Mucosa of gallbladder (tissue), 1 donor: ENCODE results near the gene RHBG. TPM values are rescaled to one million over a fixed set of nuclear protein-coding genes. Genes with fewer than 3 reads are reported as not detected.
"Not testable (repeated sequence)": the region's sequence is repeated elsewhere in the genome, so short reads cannot be mapped to it uniquely, and the experiment has no call there.

Experiments
- DNase-seq: peaks from one replicate; pipeline ENCODE4 v3.0.0-alpha.2; 2020; ENCODE audit warnings: low spot score
- total RNA-seq: library from RNA; stranded (reverse); gene quantifications from one replicate; pipeline ENCODE4 v1.2.1, GENCODE V29; 2021
- donor health status: DM: no; HTN: no; CAD: no.

The RHBG gene, protein sequence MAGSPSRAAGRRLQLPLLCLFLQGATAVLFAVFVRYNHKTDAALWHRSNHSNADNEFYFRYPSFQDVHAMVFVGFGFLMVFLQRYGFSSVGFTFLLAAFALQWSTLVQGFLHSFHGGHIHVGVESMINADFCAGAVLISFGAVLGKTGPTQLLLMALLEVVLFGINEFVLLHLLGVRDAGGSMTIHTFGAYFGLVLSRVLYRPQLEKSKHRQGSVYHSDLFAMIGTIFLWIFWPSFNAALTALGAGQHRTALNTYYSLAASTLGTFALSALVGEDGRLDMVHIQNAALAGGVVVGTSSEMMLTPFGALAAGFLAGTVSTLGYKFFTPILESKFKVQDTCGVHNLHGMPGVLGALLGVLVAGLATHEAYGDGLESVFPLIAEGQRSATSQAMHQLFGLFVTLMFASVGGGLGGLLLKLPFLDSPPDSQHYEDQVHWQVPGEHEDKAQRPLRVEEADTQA
- total RNA-seq = 0.29 TPM

DNA sequence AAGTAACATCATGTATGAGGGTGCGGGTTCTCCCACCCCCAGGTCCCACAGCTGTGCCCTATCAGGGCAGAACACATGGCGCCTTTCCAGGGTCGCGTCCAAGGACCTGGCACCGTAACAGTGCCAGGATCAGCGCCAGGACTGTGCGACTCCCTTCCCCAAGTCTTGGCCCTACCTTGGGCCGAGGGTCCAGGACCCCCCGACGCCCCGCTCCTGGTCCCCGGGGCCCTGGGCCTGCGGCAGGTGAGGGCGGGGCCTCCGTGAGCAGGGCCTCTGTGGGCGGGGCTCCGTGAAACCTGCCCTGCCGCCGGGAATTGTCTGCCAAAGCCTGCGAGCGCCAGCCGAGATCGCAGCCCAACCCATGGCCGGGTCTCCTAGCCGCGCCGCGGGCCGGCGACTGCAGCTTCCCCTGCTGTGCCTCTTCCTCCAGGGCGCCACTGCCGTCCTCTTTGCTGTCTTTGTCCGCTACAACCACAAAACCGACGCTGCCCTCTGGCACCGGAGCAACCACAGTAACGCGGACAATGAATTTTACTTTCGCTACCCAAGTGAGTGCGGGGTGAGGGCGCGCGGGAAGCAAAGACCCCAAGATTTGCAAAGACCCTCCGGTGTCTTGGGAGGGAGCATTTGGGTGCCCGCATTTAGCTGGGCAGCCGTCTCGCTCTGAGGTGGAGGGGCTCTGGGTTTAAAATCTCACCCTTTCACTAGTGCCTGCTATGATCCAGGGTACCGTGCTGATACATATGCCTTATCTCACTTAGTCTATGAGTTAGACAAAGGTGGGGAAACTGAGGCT, at the start of gene RHBG:
TSS of gene RHBG (plus strand) at position 323 of the 796 bp plus-strand sequence. CDS start at position 362, 39 bp downstream.
- DNase-seq = peak; percentile 43

DNA sequence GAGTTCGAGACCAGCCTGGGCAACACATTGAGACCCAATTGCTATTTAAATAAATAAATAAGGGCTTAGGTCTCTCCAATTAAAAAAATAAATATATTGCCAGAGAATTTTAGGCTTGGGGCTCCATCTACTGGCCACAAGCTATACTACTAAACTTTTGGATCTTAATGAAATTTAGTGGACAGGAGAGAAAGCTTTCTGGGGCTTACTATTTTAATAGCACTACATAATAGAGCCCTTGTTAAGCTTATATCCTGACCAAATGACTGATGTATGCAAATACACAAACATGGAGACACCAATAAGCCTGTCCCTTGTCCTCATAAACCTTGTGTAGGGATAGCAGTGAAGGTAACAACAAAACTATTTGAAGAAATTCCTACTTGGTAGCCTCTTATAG, 49.3 kb upstream of the RHBG start:
- no peak for DNase-seq

DNA sequence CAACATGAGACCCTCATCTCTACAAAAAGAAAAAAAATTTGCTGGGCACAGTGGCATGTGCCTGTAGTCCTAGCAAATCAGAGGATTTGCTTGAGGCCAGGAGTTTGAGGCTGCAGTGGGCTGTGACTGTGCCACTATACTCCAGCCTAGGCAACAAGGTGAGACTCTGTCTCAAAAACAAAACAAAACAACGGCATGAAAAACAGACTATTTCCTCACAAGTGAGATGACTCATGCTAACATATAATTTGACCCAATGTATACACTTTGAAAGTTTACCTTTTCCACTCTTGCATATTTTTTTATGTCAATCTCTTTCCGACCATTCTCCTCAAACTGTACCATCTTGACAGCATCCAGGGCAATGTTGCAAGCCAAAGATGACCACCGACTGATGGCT, 48.5 kb upstream of the RHBG start:
- no peak for DNase-seq

DNA sequence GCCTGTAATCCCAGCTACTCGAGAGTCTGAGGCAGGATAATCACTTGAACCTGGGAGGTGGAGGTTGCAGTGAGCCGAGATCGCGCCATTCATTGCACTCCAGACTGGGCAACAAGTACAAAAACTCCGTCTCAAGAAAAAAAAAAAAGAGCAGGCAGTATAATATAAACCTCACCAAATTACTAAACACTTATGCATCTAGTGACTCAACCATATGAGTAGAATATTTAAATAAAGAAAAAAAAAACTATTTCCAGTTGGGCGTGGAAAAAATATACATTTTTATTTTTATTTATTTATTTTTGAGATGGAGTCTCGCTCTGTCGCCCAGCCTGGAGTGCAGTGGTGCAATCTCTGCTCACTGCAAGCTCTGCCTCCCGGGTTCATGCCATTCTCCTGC, 45.8 kb upstream of the RHBG start:
- not testable (repeated sequence) for DNase-seq

DNA sequence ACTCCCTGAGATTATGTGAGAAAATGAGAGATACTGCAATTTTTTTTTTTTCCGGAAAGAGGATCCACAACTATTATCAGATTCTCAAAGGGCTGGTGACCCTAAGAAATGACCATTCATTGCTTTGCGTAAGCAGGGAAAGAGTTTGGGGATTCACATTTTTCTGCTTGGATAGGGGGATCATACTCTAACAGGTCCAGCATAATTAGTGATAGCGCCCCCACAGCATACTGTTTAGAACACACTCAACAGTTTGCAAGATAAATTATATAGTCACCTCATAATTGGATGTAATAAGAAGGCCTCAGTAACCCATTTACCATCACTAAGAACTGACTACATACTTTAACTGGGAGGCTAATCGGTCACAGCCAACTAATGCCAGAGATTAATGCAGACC, 32.8 kb upstream of the RHBG start:
- no peak for DNase-seq

DNA sequence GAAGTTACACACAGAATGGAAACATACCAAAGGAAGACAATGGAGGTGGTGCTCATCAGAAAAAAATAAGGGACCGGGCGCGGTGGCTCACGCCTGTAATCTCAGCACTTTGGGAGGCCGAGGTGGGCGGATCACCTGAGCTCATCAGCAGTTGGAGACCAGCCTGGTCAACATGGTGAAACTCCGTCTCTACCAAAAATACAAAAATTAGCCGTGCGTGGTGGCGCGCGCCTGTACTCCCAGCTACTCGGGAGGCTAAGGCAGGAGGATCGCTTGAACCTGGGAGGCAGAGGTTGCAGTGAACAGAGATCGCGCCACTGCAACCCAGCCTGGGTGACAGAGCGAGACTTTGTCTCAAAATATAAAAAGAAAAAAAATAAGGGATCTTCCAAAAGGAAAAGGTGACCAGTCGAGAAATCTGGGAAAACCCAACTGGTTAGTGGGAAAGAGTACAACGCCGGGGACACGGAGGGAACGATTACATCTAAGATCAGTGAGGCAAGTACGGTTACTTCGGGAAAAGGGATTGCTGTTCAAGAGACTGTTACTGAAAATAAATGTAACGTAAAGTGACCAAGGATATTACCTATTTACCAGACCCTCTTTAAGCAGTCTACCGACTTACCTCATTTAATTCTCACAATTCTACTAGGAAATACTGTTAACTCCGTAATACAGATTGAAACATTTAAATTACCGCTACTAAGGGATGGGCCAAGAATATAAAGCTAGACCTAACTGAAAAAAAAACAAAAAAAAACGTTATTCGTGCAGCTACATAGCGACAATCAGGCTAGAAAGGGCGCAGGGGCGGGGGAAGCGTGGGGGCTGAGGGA, 31.7 kb upstream of the RHBG start:
- no peak for DNase-seq

DNA sequence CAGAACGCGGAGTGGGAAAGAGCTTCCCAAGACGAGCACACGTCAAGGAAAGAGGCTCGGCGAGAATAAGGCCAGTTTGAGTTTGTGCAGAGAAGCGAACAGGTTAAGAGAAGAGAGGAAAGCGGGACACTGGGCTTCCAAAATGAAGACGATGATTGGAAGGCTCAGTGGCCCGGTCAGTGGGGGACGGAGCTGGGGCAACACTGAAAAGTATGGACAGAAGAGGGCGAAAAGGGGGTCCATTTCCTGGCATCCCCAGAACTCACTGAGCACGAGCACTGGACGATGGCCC, 31.2 kb upstream of the RHBG start:
- DNase-seq = no peak

DNA sequence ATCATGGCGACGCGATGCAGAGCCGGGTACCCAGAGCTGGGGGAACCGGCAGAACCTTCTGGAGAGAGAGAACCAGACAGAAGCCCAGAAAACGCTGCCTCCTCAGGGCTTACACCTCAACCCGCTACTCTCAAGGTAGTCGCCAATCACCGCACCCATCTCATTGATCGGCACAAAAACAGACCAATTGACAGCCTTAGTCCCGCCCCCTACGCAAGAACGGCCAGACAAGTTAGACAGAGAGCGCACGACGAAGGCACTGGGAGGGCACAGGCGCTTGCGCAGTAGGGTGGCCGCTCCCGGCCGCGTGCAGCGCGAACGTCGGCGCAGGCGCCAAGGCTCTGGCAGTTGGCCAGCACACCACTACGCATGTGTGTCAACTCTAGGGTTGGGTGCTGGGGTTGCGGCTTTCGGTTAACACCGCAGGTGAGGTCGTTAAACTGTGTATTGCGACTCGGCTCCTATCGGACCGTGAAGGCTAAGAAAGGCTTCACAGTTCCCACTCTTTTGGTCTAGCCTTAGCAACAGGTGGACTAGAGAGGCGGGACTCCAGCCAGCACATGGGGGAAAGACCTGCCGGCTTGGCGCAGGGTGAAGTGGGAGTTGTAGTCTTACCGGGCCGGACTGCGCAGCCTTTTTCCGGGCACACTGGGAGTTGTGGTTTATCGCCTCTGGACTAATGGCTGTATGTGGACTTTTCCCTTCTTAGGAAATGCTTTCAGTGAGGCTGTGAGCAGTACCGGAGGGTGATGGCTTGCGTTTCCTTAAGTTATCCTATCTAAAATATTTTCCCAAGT, 30.6 kb upstream of the RHBG start, which contains the start of the genes CCT3 and TSACC:
TSS of gene CCT3 (minus strand) at position 113 of the 797 bp plus-strand sequence. CDS start at position 5, 108 bp downstream.
TSS of gene TSACC (plus strand) at position 347 of the 797 bp plus-strand sequence. CDS start 1,232 bp downstream, outside the sequence.
- DNase-seq = peak; percentile 100

DNA sequence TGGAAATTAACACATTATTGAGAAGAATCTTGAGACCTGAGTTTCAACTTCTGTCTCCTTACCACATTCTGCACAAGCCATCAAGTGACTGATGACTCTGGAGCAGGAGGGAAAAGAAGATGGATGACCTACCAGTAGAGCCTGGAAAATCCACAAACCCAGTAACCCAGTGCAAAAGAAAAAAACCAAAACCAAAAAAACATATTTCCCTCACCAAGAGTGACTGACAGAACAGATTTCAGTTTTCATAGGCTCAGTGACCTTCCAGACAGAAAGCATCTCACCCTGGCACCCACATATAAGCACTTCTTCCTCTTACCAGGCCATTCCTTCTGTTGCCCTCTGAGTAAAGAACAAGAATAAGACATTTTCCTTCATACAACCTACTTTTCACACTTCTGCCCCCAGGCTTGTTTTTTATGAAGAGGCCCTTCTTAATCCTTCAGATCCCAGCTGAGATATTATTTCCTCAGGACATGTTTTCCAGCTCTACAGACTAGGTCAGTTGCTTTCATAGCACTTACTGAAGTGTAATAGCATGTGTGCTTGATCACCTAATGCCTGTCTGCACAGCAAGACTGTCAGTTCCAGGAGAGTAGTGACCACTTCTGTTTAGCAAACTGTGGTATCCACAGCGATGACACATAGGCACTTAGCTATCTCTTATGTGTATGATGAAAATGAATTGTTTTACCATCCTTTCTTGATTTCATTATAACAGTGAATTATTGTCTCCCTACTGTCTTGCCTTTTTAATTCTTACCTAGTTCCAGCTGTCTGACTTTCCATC, 26.6 kb upstream of the RHBG start:
- no peak for DNase-seq

DNA sequence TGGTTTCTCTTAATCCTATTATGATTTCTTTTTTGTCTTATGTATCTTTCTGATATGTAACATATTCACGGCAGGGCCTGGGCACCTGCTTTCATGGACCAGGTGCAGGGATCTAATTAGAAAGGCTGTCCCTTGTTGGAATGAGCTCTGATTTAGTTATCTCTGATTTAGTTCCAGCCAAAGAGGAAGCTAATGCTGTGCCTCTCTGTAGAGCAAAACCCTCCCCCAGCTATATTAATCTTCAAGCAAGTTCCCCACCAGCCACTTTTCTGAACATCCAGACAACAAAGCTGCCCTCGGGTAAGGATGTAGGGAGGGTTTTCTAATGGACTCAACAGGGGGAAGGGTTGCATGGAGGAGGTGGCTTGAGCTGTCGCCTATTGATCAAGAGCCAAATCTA, 24.6 kb upstream of the RHBG start:
- no peak for DNase-seq

DNA sequence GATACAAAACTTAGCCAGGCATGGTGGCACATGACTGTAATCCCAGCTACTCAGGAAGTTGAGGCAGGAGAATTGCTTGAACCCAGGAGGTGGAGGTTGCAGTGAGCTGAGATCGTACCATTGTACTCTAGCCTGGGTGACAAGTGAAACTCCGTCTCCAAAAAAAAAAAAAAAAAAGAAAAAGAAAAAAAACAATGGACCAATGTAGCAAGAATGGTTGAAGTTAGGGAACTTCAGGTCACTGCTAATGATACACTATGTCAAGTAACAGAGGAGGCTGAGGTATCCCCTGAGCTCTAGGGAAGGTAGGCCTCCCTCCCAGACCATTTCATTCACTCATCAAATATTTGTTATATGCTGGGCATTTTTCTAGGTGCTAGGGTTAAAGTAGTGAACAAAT, 23.0 kb upstream of the RHBG start:
- DNase-seq = not testable (repeated sequence)

DNA sequence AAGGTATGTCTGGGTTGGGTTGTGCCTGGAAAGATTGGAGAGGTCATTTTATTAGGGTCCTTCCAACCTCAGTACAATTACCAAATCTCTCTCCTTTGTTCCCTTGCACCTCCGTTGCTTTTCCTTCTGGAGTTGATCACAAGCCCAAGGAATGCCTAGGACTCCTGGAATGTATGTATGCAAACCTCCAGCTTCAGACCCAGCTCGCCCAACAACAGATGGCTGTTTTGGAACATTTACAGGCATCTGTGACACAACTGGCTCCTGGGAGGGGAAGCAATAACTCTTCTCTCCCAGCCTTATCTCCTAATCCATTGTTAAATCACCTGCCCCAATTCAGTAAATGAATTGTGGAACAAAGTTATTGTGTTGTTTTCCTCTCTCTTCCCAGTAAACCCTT, 22.4 kb upstream of the RHBG start:
- DNase-seq = no peak

DNA sequence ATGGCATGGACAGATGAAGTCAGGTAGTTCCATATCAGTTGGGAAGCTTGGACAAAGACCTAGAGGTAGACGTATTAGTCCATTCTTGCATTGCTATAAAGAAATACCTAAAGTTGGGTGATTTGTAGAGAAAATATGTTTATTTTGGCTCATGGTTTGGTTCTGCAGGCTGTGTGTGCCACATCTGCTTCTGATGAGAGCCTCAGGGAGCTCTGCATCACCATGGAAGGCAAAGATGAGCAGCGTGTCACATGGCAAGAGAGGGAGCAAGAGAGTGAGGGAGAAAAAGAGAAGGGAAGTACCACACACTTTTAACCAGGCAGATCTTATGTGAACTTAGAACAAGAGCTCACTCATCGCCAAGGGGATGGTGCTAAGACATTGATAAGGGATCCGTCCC, 21.7 kb upstream of the RHBG start:
- no peak for DNase-seq

DNA sequence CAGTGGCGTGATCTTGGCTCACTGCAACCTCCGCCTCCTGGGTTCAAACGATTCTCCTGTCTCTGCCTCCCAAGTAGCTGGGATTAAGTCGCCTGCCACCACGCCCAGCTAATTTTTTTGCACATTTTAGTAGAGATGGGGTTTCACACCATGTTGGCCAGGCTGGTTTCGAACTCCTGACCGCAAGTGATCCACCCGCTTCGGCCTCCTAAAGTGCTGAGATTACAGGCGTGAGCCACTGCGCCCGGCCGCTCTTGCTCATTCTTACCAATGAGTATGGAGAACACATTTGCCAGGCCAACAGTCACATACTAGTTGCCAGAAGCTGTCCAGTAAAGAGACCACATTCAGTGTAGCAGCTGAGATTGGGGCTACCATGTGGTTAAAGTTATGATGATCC, 16.5 kb upstream of the RHBG start:
- not testable (repeated sequence) for DNase-seq

DNA sequence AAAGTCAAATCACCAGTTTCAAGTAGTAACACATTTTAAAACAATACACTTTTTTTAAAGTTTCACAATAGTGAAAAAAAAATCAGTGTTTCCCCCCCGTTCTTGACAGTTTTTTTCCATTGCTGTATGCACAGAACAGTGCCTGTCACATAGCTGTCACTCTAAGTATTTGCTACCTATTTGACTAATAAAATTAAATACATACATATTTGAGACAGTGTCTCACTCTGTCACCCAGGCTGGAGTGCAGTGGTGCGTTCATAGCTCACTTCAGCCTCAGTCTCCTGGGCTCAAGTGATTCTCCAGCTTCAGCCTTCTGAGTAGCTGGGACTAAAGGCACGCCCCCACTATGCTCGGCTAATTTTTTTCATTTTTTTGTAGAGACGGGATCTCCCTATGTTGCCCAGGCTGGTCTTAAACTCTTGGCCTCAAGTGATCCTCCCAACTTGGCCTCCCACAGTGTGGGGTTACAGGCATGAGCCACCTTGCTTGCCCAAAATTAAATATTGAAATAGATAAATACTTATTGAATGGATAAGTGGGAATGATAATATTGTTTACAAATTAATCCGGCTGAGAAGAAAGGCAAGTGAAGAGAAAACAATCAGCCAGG, 12.6 kb upstream of the RHBG start:
- DNase-seq = no peak

DNA sequence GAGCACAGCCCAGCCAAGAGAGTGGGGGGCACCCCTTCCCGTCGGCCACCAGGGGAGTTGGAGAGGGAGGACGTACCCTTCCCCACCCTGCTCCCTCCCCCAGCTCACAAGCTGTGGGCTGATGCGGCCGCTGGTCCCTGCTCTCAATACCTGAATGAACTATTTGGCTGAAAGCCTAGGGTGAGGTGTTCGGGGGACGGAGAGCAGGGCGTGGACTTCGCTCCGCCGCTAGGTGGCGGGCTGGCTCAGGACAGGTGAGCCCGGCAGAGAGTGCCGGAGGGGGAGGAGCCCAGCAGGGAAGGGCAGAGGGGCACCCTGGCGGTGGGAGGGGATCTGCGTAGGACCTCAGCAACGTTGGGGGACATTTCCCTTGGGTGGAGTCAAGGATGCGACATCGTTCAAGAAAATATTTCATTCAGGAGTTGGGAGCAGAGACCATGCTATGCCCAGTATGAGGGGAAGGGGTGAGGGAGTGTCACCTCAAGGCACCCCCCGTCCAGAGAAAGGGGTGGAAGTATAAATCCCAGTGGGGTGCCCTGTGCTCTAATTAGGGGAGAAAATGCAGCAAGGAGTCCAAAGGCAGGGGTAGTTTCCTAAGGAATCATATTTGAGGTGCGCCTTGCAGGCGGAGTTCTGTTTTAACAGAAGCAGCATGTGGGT, 12.0 kb upstream of the RHBG start:
- peak; percentile 68 for DNase-seq

DNA sequence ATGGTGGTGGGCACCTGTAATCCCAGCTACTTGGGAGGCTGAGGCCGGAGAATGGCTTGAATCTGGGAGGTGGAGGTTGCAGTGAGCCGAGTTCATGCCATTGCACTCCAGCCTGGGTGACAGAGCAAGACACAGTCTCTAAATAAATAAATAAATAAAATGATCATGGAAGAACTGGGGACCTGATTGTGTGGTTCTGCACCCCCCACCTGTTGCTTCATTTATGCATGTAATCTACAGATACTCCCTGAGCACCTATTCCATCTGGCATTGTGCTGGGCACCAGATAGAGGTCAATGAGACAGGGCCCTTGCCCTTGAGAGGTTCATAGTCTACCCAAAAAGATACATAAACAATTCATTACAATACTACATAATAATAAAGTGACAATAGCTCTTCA, 11.0 kb upstream of the RHBG start:
- DNase-seq = no peak

DNA sequence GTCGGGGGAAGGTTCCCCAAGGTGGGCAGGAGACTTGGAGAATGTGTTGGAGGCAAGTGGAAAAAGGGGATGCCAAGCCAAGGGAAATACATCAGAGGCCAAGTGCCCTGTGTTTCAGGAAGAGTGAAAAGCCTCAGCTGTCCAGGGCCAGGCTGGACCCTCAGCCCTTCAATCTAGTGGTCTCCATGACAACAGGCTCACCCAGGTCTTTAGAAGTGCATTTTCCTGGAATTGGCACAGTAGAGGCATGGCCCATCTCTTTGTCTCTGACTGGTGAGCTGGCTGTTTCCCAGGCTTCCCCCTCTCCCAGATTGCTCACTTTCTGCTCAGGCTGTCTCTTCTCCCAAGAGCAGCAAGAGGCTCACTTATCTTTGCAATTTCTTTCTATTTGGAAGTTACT, 10.4 kb upstream of the RHBG start:
- no peak for DNase-seq

DNA sequence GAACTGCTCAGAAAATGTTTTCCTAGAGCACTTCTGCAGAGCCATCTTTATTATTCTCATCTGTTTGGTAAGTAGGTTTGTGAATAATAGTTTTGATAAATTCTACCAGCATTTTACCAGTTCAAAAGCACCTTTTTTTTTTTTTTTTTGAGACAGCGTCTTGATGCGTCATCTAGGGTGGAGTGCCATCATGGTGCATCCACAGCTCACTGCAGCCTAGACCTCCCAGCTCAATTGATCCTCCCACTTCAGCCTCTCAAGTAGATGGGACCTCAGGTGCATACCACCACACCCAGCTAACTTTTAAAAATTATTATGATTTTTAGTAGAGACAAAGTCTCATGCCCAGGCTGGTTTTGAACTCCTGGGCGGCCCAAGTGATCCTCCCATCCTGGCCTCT, 9.8 kb upstream of the RHBG start:
- no peak for DNase-seq
